Mesodermal cell (in vitro differentiated cells): ENCODE data around the gene ACSF2.

Experiments used
- H3K27ac ChIP-seq: 2 replicates; pipeline ENCODE4 v1.7.0; 2013; ENCODE audit warnings: mild to moderate bottlenecking, low read depth, low read length, moderate library complexity; ENCODE audit not compliant: severe bottlenecking
- H3K36me3 ChIP-seq: 2 replicates; pipeline ENCODE4 v1.7.1; 2013; ENCODE audit warnings: mild to moderate bottlenecking, low read length, moderate library complexity; ENCODE audit not compliant: control insufficient read depth, insufficient read depth
- H3K4me1 ChIP-seq: one replicate; pipeline ENCODE4 v1.7.1; 2013; ENCODE audit warnings: mild to moderate bottlenecking, low read length; ENCODE audit not compliant: insufficient read depth, control insufficient read depth, poor library complexity, severe bottlenecking
- H3K4me3 ChIP-seq: 2 replicates; pipeline ENCODE4 v1.7.0; 2013; ENCODE audit warnings: low read length, control low read depth, mild to moderate bottlenecking; ENCODE audit not compliant: insufficient read depth, poor library complexity, severe bottlenecking; ENCODE audit errors: extremely low read depth
- H3K9me3 ChIP-seq: 2 replicates; pipeline ENCODE4 v1.7.1; 2013; ENCODE audit warnings: mild to moderate bottlenecking, low read length, moderate library complexity; ENCODE audit not compliant: control insufficient read depth
- WGBS, 2 experiments: methylation state at CpG; one replicate each; pipeline ENCODE4 v1.1.5; 2013; ENCODE audit warnings: missing lambda C conversion rate in 2 of 2; ENCODE audit not compliant: insufficient coverage in 2 of 2; 5-methylcytosine and 5-hydroxymethylcytosine counted together

Gene ACSF2

GRCh38 chr17:50518384-50519023 is 92.5 kb downstream of the ACSF2 start:
- 85 to 88% methylated on average over 12 of the region's 13 CpGs for WGBS, 2 experiments
- H3K9me3 ChIP-seq: no peaks in the 10 kb centered on the region
- H3K36me3 ChIP-seq: no peaks in the 10 kb centered on the region
- no peak overlapping the region for H3K27ac ChIP-seq
- peaks cover 5% of the 10 kb centered on the region for H3K4me1 ChIP-seq
- no peak overlapping the region for H3K4me3 ChIP-seq

- Histone ChIP-seq H3K4me1 (peaks cover 4% of the 10 kb centered on the region), H3K27ac (no peak overlapping the region), H3K36me3 (no peaks in the 10 kb centered on the region), H3K4me3 (no peak overlapping the region), H3K9me3 (no peaks in the 10 kb centered on the region)
- WGBS, 2 experiments: 85% methylated on average over 6 to 7 of the region's 8 CpGs
These were observed 93.3 kb downstream of the ACSF2 start for GRCh38 chr17:50519141-50519834.

GRCh38 chr17:50520483-50520882 is 94.5 kb downstream of the ACSF2 start:
- 91 to 100% methylated on average over 2 of the region's 2 CpGs for WGBS, 2 experiments
- H3K4me1 ChIP-seq: no peaks in the 10 kb centered on the region
- H3K27ac ChIP-seq: no peak overlapping the region
- H3K4me3 ChIP-seq: no peak overlapping the region
- H3K9me3 ChIP-seq: no peaks in the 10 kb centered on the region
- H3K36me3 ChIP-seq: no peaks in the 10 kb centered on the region

- no peaks in the 10 kb centered on the region for H3K9me3 ChIP-seq
- 83 to 100% methylated on average over 1 to 2 of the region's 2 CpGs for WGBS, 2 experiments
- no peaks in the 10 kb centered on the region for H3K4me1 ChIP-seq
- H3K27ac ChIP-seq: no peak overlapping the region
- H3K36me3 ChIP-seq: no peaks in the 10 kb centered on the region
- H3K4me3 ChIP-seq: no peak overlapping the region
These were observed 95.5 kb downstream of the ACSF2 start for GRCh38 chr17:50521514-50521913.

GRCh38 chr17:50522766-50523165 is 96.7 kb downstream of the ACSF2 start:
- Histone ChIP-seq H3K4me1 (no peaks in the 10 kb centered on the region), H3K36me3 (no peaks in the 10 kb centered on the region), H3K4me3 (no peak overlapping the region), H3K27ac (no peak overlapping the region), H3K9me3 (no peaks in the 10 kb centered on the region)
- 96% methylated on average over 9 to 10 of the region's 10 CpGs for WGBS, 2 experiments

GRCh38 chr17:50523208-50523607 is 97.2 kb downstream of the ACSF2 start:
- 100% methylated on average over 1 of the region's 2 CpGs for WGBS, 2 experiments
- H3K9me3 ChIP-seq: no peaks in the 10 kb centered on the region

More at GRCh38 chr17:50523208-50523607, 97.2 kb downstream of the ACSF2 start:
- Histone ChIP-seq H3K4me3 (no peak overlapping the region), H3K4me1 (no peaks in the 10 kb centered on the region), H3K27ac (no peak overlapping the region), H3K36me3 (no peaks in the 10 kb centered on the region)
